Calu3 (cell line): ENCODE results near the gene RUBCN. TPM values are rescaled to one million over a fixed set of nuclear protein-coding genes. Genes with fewer than 3 reads are reported as not detected.

Experiments
- BruUV-seq: library from RNA; stranded (reverse); fragments of 400-500 nt; replicated peaks from 2 replicates; lab custom pipeline; 2021; lab: Mats Ljungman, UMichigan
- CTCF ChIA-PET: fragments of 300-600 bp; sonication (Branson Sonifier 250); formaldehyde crosslinking; loops from one replicate; lab custom pipeline; 2022; ENCODE audit warnings: antibody characterized with exemption; lab: Charles Lee
- DNase-seq: peaks from one replicate; pipeline ENCODE4 v3.0.0; 2022
- H3K27ac Mint-ChIP-seq: one replicate; pipeline ENCODE4 v1.8.0; 2022; ENCODE audit warnings: mixed read lengths; ENCODE audit not compliant: unreplicated experiment
- H3K27me3 Mint-ChIP-seq: one replicate; pipeline ENCODE4 v1.8.0; 2022; ENCODE audit warnings: mixed read lengths; ENCODE audit not compliant: unreplicated experiment
- H3K36me3 Mint-ChIP-seq: one replicate; pipeline ENCODE4 v1.8.0; 2022; ENCODE audit warnings: mild to moderate bottlenecking, moderate library complexity, mixed read lengths; ENCODE audit not compliant: insufficient read depth, unreplicated experiment
- H3K4me1 Mint-ChIP-seq: one replicate; pipeline ENCODE4 v1.8.0; 2022; ENCODE audit warnings: mild to moderate bottlenecking, low read depth, mixed read lengths; ENCODE audit not compliant: unreplicated experiment
- H3K4me3 Mint-ChIP-seq: one replicate; pipeline ENCODE4 v1.8.0; 2022; ENCODE audit warnings: mild to moderate bottlenecking, low read depth, moderate library complexity, mixed read lengths; ENCODE audit not compliant: unreplicated experiment
- H3K9me3 Mint-ChIP-seq: one replicate; pipeline ENCODE4 v1.8.0; 2022; ENCODE audit warnings: low read depth, mixed read lengths; ENCODE audit not compliant: unreplicated experiment
- intact Hi-C: fragments of 100-400 bp; cut with micrococcal nuclease; formaldehyde crosslinking; loops from one replicate; pipeline ENCODE4 v1.10.0; 2022; ENCODE audit not compliant: unreplicated experiment
- total RNA-seq: library from RNA; stranded (reverse); gene quantifications from 2 replicates; pipeline ENCODE4 v1.2.3, GENCODE V29; 2022
- TF ChIP-seq, protein P1 (sequence below): fragments of 200-600 bp; IDR thresholded peaks from one replicate; pipeline ENCODE4 v1.8.0; 2022; ENCODE audit warnings: antibody characterized with exemption; ENCODE audit not compliant: unreplicated experiment

The RUBCN gene
- total RNA-seq, 1 experiment from 2014 or later, result 22.9 TPM

DNA sequence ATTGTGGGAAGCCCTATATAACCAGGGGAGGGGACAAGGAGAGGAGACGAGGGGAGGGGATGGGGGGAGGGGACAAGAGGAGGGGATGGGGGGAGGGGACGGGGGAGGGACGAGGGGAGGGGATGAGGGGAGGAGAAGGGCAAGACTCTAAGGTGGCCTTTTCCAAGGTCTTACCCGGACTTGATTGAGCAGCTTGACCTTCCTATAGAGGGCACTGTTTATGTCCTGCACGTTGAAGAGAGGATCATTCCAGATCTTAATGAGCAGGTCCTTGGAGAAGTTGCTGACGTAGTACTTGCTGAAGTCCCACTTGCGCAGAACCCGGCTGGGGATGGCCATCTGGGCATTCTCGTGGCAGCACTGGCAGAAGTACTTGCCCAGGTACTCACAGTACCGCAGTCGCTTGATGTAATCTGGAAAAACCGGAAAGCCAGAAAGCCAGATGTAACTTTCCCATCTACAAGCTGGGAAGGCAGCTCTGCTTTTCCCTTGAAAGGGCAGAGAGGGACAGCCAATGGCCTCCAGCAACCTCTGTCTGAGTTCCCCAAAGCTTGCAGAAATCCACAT lies 55.7 kb downstream of the RUBCN start:
- H3K9me3 Mint-ChIP-seq, result peaks cover 8% of the 10 kb centered on the region
- no peaks in the 10 kb centered on the region for H3K4me1 Mint-ChIP-seq
- TF ChIP-seq, protein P1, sequence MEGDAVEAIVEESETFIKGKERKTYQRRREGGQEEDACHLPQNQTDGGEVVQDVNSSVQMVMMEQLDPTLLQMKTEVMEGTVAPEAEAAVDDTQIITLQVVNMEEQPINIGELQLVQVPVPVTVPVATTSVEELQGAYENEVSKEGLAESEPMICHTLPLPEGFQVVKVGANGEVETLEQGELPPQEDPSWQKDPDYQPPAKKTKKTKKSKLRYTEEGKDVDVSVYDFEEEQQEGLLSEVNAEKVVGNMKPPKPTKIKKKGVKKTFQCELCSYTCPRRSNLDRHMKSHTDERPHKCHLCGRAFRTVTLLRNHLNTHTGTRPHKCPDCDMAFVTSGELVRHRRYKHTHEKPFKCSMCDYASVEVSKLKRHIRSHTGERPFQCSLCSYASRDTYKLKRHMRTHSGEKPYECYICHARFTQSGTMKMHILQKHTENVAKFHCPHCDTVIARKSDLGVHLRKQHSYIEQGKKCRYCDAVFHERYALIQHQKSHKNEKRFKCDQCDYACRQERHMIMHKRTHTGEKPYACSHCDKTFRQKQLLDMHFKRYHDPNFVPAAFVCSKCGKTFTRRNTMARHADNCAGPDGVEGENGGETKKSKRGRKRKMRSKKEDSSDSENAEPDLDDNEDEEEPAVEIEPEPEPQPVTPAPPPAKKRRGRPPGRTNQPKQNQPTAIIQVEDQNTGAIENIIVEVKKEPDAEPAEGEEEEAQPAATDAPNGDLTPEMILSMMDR, result no peak
- H3K36me3 Mint-ChIP-seq, result peaks cover 15% of the 10 kb centered on the region
- no peak overlapping the region for H3K27ac Mint-ChIP-seq
- DNase-seq, result no peak
- no TSS peak for BruUV-seq
- H3K27me3 Mint-ChIP-seq, result no peaks in the 10 kb centered on the region
- H3K4me3 Mint-ChIP-seq, result no peak overlapping the region
- CTCF ChIA-PET, result interaction anchor here (1.4 kb wide), 1 partner anchor 9 kb away, joined by 3 read pairs; no protein-coding TSS in a partner anchor
- intact Hi-C loops, result no loop called here

GRCh38 chr3:197675951-197676350 lies 60.8 kb downstream of the RUBCN start:
- intact Hi-C loops, result no loop called here
- Mint-ChIP-seq H3K36me3 (peaks cover 13% of the 10 kb centered on the region), H3K27ac (no peak overlapping the region), H3K27me3 (no peaks in the 10 kb centered on the region), H3K4me3 (no peak overlapping the region), H3K4me1 (no peaks in the 10 kb centered on the region), H3K9me3 (peaks cover 8% of the 10 kb centered on the region)
- DNase-seq, result no peak
- TF ChIP-seq, protein P1, result no peak
- CTCF ChIA-PET, result no interaction called here
- BruUV-seq, result no TSS peak

GRCh38 chr3:197675563-197675860 lies 61.2 kb downstream of the RUBCN start:
- Mint-ChIP-seq H3K4me3 (no peak overlapping the region), H3K27me3 (no peaks in the 10 kb centered on the region), H3K9me3 (peaks cover 6% of the 10 kb centered on the region), H3K36me3 (peaks cover 13% of the 10 kb centered on the region), H3K4me1 (no peaks in the 10 kb centered on the region), H3K27ac (no peak overlapping the region)
- BruUV-seq, result no TSS peak
- TF ChIP-seq, protein P1, result no peak
- no peak for DNase-seq
- intact Hi-C loops, result no loop called here
- CTCF ChIA-PET, result no interaction called here

DNA sequence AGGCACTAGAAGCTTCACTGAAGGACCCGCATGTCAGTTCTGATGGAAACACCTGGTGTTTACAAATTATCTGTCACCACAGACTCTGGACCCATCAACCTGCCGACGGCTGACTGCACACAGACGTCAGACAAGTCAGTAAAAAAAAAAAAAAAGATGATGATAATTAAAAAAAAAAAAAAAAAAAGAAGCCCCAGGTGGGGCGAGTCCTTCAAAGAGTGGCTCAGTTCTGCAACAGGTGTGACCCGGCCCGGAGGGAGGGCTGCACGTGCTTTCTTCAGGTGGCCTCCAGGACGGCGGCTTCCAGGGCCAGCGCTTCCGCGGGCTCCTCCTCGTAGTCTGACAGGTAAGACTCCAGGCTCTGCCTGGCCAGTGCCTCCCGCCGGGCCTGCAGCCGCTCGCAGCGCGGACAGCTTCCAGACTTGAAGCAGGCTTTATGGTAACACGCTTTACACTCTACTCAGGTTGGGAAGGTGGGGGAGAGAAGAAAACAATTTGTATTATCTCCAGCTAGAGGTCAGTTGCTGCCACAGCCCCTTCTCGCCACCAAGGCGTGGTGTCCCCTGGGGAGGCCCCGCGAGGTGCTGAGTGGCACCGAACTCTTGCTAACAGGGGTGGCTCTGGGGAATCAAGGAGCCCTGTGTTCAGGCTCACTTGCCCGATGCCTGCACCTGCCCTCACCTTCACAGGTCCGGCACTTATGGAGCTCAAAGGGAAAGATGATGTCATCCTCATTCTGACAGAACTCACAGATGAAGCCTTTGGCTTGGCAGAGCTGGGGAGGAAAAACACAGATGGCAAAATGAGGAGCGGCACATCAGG lies 61.8 kb downstream of the RUBCN start:
- TF ChIP-seq, protein P1, result no peak
- Mint-ChIP-seq H3K27ac (no peak overlapping the region), H3K36me3 (peaks cover 13% of the 10 kb centered on the region), H3K9me3 (peaks cover 3% of the 10 kb centered on the region), H3K4me1 (no peaks in the 10 kb centered on the region), H3K27me3 (no peaks in the 10 kb centered on the region), H3K4me3 (no peak overlapping the region)
- DNase-seq, result no peak
- no TSS peak for BruUV-seq
- CTCF ChIA-PET, result no interaction called here
- intact Hi-C loops, result no loop called here
